ENCODE results near the gene FANCE. TPM values are rescaled to one million over a fixed set of nuclear protein-coding genes. Genes with fewer than 3 reads are reported as not detected.

FANCE gene
- total RNA-seq, 2 experiments from 2014 or later = 14.9 to 15.9 TPM

- H3K27me3 Mint-ChIP-seq = peaks cover 22% of the 10 kb centered on the region
- peak overlapping the region; percentile 59 for H3K4me3 Mint-ChIP-seq
- ATAC-seq (ENCODE audit: low read depth) = no peak
- peaks cover 14% of the 10 kb centered on the region for H3K4me1 Mint-ChIP-seq
- DNase-seq = no peak
- POLR2A ChIA-PET = no interaction called here
- H3K36me3 Mint-ChIP-seq = no peaks in the 10 kb centered on the region
- no peaks in the 10 kb centered on the region for H3K9me3 Mint-ChIP-seq
- H3K27ac Mint-ChIP-seq = no peak overlapping the region
These were observed 43.3 kb downstream of the FANCE start for GRCh38 chr6:35495258-35496035.

GRCh38 chr6:35496036-35496840 is 44.1 kb downstream of the FANCE start:
- no peak for DNase-seq
- ATAC-seq (ENCODE audit: low read depth) = no peak
- POLR2A ChIA-PET = no interaction called here
- H3K4me3 Mint-ChIP-seq = peak overlapping the region; percentile 63
- peaks cover 21% of the 10 kb centered on the region for H3K27me3 Mint-ChIP-seq
- no peaks in the 10 kb centered on the region for H3K9me3 Mint-ChIP-seq
- H3K27ac Mint-ChIP-seq = no peak overlapping the region
- no peaks in the 10 kb centered on the region for H3K36me3 Mint-ChIP-seq
- peaks cover 13% of the 10 kb centered on the region for H3K4me1 Mint-ChIP-seq

GRCh38 chr6:35496841-35497570 is 44.9 kb downstream of the FANCE start, which contains the start of gene TEAD3:
TEAD3 (minus strand) TSS chr6:35497079.
- POLR2A ChIA-PET = interaction anchor here (0.8 to 1.5 kb wide), 2 partner anchors 12 to 28 kb away, joined by 4 to 8 read pairs; no protein-coding TSS in a partner anchor
- H3K9me3 Mint-ChIP-seq = no peaks in the 10 kb centered on the region
- H3K4me1 Mint-ChIP-seq = peaks cover 13% of the 10 kb centered on the region

GRCh38 chr6:35497571-35498421 is 45.7 kb downstream of the FANCE start:
- Mint-ChIP-seq H3K27me3 (peaks cover 29% of the 10 kb centered on the region), H3K27ac (peak overlapping the region; percentile 56), H3K4me3 (peak overlapping the region; percentile 77), H3K9me3 (no peaks in the 10 kb centered on the region), H3K4me1 (peaks cover 10% of the 10 kb centered on the region), H3K36me3 (no peaks in the 10 kb centered on the region)
- ATAC-seq (ENCODE audit: low read depth) (peak; percentile 40), DNase-seq (peak; percentile 64)
- POLR2A ChIA-PET = interaction anchor here (0.8 to 1.5 kb wide), 2 partner anchors 11 to 27 kb away, joined by 4 to 8 read pairs; no protein-coding TSS in a partner anchor

More at GRCh38 chr6:35496841-35497570, 44.9 kb downstream of the FANCE start, which contains the start of gene TEAD3:
- peak within 1 kb of the TSS; percentile 56 for H3K27ac Mint-ChIP-seq
- ATAC-seq (ENCODE audit: low read depth) = peak; percentile 59
- H3K4me3 Mint-ChIP-seq = peak within 1 kb of the TSS; percentile 77
- H3K36me3 Mint-ChIP-seq = no peaks in the 10 kb centered on the region
- H3K27me3 Mint-ChIP-seq = peaks cover 23% of the 10 kb centered on the region
- DNase-seq = peak; percentile 79

GRCh38 chr6:35498422-35499067 is 46.4 kb downstream of the FANCE start:
- Mint-ChIP-seq H3K4me1 (peaks cover 10% of the 10 kb centered on the region), H3K4me3 (peak overlapping the region; percentile 77), H3K27ac (peak overlapping the region; percentile 3), H3K9me3 (no peaks in the 10 kb centered on the region), H3K27me3 (peaks cover 35% of the 10 kb centered on the region), H3K36me3 (no peaks in the 10 kb centered on the region)
- ATAC-seq (ENCODE audit: low read depth) = no peak
- POLR2A ChIA-PET = interaction anchor here (1.5 kb wide), 1 partner anchor 11 kb away, joined by 4 read pairs; no protein-coding TSS in a partner anchor
- DNase-seq = no peak

GRCh38 chr6:35499372-35499771 is 47.2 kb downstream of the FANCE start:
- ATAC-seq (ENCODE audit: low read depth) = no peak
- Mint-ChIP-seq H3K4me1 (peaks cover 6% of the 10 kb centered on the region), H3K36me3 (no peaks in the 10 kb centered on the region), H3K4me3 (no peak overlapping the region), H3K27ac (no peak overlapping the region), H3K27me3 (peaks cover 33% of the 10 kb centered on the region), H3K9me3 (no peaks in the 10 kb centered on the region)
- POLR2A ChIA-PET = no interaction called here
- no peak for DNase-seq

GRCh38 chr6:35500782-35501181 is 48.6 kb downstream of the FANCE start:
- H3K36me3 Mint-ChIP-seq = no peaks in the 10 kb centered on the region
- peaks cover 33% of the 10 kb centered on the region for H3K27me3 Mint-ChIP-seq
- ATAC-seq (ENCODE audit: low read depth) (no peak), DNase-seq (no peak)
- no peaks in the 10 kb centered on the region for H3K9me3 Mint-ChIP-seq
- H3K4me1 Mint-ChIP-seq = peaks cover 3% of the 10 kb centered on the region
- H3K27ac Mint-ChIP-seq = no peak overlapping the region
- H3K4me3 Mint-ChIP-seq = no peak overlapping the region
- POLR2A ChIA-PET = no interaction called here

- POLR2A ChIA-PET = no interaction called here
- Mint-ChIP-seq H3K9me3 (no peaks in the 10 kb centered on the region), H3K27me3 (peaks cover 36% of the 10 kb centered on the region), H3K27ac (no peak overlapping the region), H3K4me1 (peaks cover 3% of the 10 kb centered on the region), H3K36me3 (no peaks in the 10 kb centered on the region), H3K4me3 (no peak overlapping the region)
- DNase-seq (no peak), ATAC-seq (ENCODE audit: low read depth) (no peak)
These were observed 49.6 kb downstream of the FANCE start for GRCh38 chr6:35501784-35502183.

GRCh38 chr6:35503534-35503933 is 51.4 kb downstream of the FANCE start:
- H3K4me3 Mint-ChIP-seq = no peak overlapping the region
- H3K36me3 Mint-ChIP-seq = no peaks in the 10 kb centered on the region
- peaks cover 2% of the 10 kb centered on the region for H3K4me1 Mint-ChIP-seq
- DNase-seq = no peak
- H3K27me3 Mint-ChIP-seq = peaks cover 43% of the 10 kb centered on the region
- H3K27ac Mint-ChIP-seq = no peak overlapping the region
- POLR2A ChIA-PET = no interaction called here
- H3K9me3 Mint-ChIP-seq = no peaks in the 10 kb centered on the region
- ATAC-seq (ENCODE audit: low read depth) = no peak

GRCh38 chr6:35505999-35506412 is 53.9 kb downstream of the FANCE start:
- no peaks in the 10 kb centered on the region for H3K9me3 Mint-ChIP-seq
- no peaks in the 10 kb centered on the region for H3K36me3 Mint-ChIP-seq
- no peak overlapping the region for H3K4me3 Mint-ChIP-seq
- H3K4me1 Mint-ChIP-seq = no peaks in the 10 kb centered on the region
- POLR2A ChIA-PET = no interaction called here
- H3K27ac Mint-ChIP-seq = no peak overlapping the region
- ATAC-seq (ENCODE audit: low read depth) (no peak), DNase-seq (no peak)
- H3K27me3 Mint-ChIP-seq = peaks cover 49% of the 10 kb centered on the region

- no peaks in the 10 kb centered on the region for H3K9me3 Mint-ChIP-seq
- H3K36me3 Mint-ChIP-seq = no peaks in the 10 kb centered on the region
- H3K4me3 Mint-ChIP-seq = no peak overlapping the region
- no peaks in the 10 kb centered on the region for H3K4me1 Mint-ChIP-seq
- H3K27me3 Mint-ChIP-seq = peaks cover 53% of the 10 kb centered on the region
- no peak overlapping the region for H3K27ac Mint-ChIP-seq
- ATAC-seq (ENCODE audit: low read depth) (no peak), DNase-seq (no peak)
- POLR2A ChIA-PET = no interaction called here
These were observed 54.4 kb downstream of the FANCE start for GRCh38 chr6:35506536-35506935.

GRCh38 chr6:35507221-35507620 is 55.1 kb downstream of the FANCE start:
- Mint-ChIP-seq H3K36me3 (no peaks in the 10 kb centered on the region), H3K9me3 (no peaks in the 10 kb centered on the region), H3K4me3 (no peak overlapping the region), H3K27me3 (peaks cover 50% of the 10 kb centered on the region), H3K27ac (no peak overlapping the region), H3K4me1 (no peaks in the 10 kb centered on the region)
- DNase-seq (no peak), ATAC-seq (ENCODE audit: low read depth) (no peak)
- POLR2A ChIA-PET = no interaction called here
